Heart right ventricle (tissue), 16 donors: ENCODE results near the gene PSMB3. TPM values are rescaled to one million over a fixed set of nuclear protein-coding genes. Genes with fewer than 3 reads are reported as not detected.

ENCODE experiments used
- ATAC-seq, 8 donors: fragments of 200-7000 bp; cut with Tn5 transposase; one replicate each; pipeline ENCODE4 v1.9.1; 2020; ENCODE audit warnings: mild to moderate bottlenecking in 8 of 8, moderate library complexity in 8 of 8, moderate number of reproducible peaks in 1 of 8
- DNase-seq, 2 donors: peaks; one replicate each; pipeline ENCODE4 v3.0.0-alpha.2; 2020
- H3K27ac ChIP-seq, 10 donors: fragments of 200-600 bp; sonication (generic) in 2 of 10; one replicate each; pipeline versions ENCODE4 v1.5.0 to v1.8.0; 2020 to 2022; ENCODE audit warnings: mild to moderate bottlenecking in 3 of 10
- H3K27me3 ChIP-seq, 7 donors: fragments of 200-600 bp; one replicate each; pipeline ENCODE4 v1.8.0; 2021 to 2022; ENCODE audit warnings: mild to moderate bottlenecking in 2 of 7
- H3K36me3 ChIP-seq, 9 donors: fragments of 200-600 bp; sonication (generic) in 1 of 9; one replicate each; pipeline versions ENCODE4 v1.5.0 to v1.8.0; 2020 to 2022; ENCODE audit warnings: mild to moderate bottlenecking in 2 of 9
- H3K4me1 ChIP-seq, 9 donors: fragments of 200-600 bp; sonication (generic) in 1 of 9; one replicate each; pipeline versions ENCODE4 v1.5.0 to v1.8.0; 2020 to 2022; ENCODE audit warnings: mild to moderate bottlenecking in 4 of 9
- H3K4me3 ChIP-seq, 10 donors: fragments of 200-600 bp; sonication (generic) in 2 of 10; one replicate each; pipeline versions ENCODE4 v1.5.0 to v1.8.0; 2020 to 2022; ENCODE audit warnings: mild to moderate bottlenecking in 7 of 10, moderate library complexity in 2 of 10
- H3K9me3 ChIP-seq, 11 donors: fragments of 200-600 bp in 10 of 11; sonication (generic) in 2 of 11; one replicate each; pipeline versions ENCODE4 v1.5.0 to v1.8.0; 2013 to 2022; ENCODE audit warnings: mild to moderate bottlenecking in 2 of 11, control low read depth in 1 of 11, moderate library complexity in 1 of 11
- CTCF ChIP-seq, 9 donors: fragments of 200-600 bp; sonication (generic) in 2 of 9; IDR thresholded peaks; one replicate each; pipeline versions ENCODE4 v1.5.0 to v1.8.0; 2021 to 2022; ENCODE audit warnings: antibody characterized with exemption in 9 of 9, mild to moderate bottlenecking in 5 of 9, moderate library complexity in 1 of 9
- WGBS, 2 donors: extraction: QIAGEN DNeasy Blood & Tissue Kit; methylation state at CpG; one replicate each; pipeline ENCODE4 v1.1.7; 2013; ENCODE audit warnings: inconsistent platforms in 1 of 2; 5-methylcytosine and 5-hydroxymethylcytosine counted together
- intact Hi-C, 10 donors: fragments of 100-400 bp; cut with DNase I; formaldehyde crosslinking; loops; one replicate each; pipeline versions ENCODE4 v1.11.1 to v1.14.2; 2022
- polyA plus RNA-seq, 2 donors: library from polyadenylated mRNA; stranded (reverse); fragments of 200-250 nt; gene quantifications; one replicate each; pipeline ENCODE4 v1.2.3, GENCODE V29; 2013
- total RNA-seq, 10 donors: library from RNA; stranded (reverse); fragmentation: NEBNext Ultra II Directional in 3 of 10; extraction: Animal tissue kit (Norgen Biotek cat#: 25700) in 3 of 10; gene quantifications; one replicate each; pipeline versions ENCODE4 v1.2.1 to v1.2.4, GENCODE V29; 2021 to 2023
- donor health status: Arrhythmogenic right ventricular cardiomyopathy.
- donor health status: ischemic (EF 13 %, LVEDD 7.1; RV severe dilation, severe dysfunction).
- donor health status: healthy with polysubstance abuse.
- donor health status: DM: no; HTN: yes; CAD: no.
- donor health status: DM: no; HTN: no; CAD: no.
- donor health status: ischemic (EF 25% LVEDD 6.9; RV normal size, moderate dysfunction).
- donor health status: ischemic (EF 25% LVEDD 5.7; RV mildly dilated, moderate dysfunction).
- donor health status: healthy.
- donor health status: DM: yes; HTN: yes; CAD: no.
- donor health status: Ischemic cardiomyopathy.
- donor health status: ischemic (EF 35%, LVEDD 5.7; RV mildly dilated, moderate dysfunction).
- donor health status: nonischemic (EF 11% LVEDD 7.7; RV severe dilation, severe dysfunction).
- donor health status: DM: yes; HTN: yes; CAD: no.
- donor health status: PGD.
- donor health status: ischemic (EF 29% LVEDD 5.4; RV normal size, mild dysfunction).
- donor health status: nonischemic (EF 23%, LVEDD 6.1; RV moderate dilation, normal function).

PSMB3 gene
- total and polyA plus RNA-seq, 12 donors, result 148 to 379 (median 165) TPM

GRCh38 chr17:38747463-38748148, 4.9 kb upstream of the PSMB3 start:
- ATAC-seq (no peak), DNase-seq (peak; percentile 64 to 71)
- intact Hi-C loops, result loop anchor here in 2 of 10 donors (2.0 to 5.0 kb wide), 2 partner anchors 17 to 45 kb away; partner anchors contain the start of gene CISD3 (in 2 of the 2)
- peak in 5 of 9 donors; percentile 22 to 49 (median 38) for TF ChIP-seq CTCF (IDR thresholded peaks at IDR 0.05)
- H3K27me3 ChIP-seq, result peaks cover 0 to 52% (median 0%) of the 10 kb centered on the region in 7 donors
- H3K9me3 ChIP-seq, result no peaks in the 10 kb centered on the region
- peak overlapping the region; percentile 67 to 99 (median 90) for H3K4me3 ChIP-seq
- no peaks in the 10 kb centered on the region for H3K36me3 ChIP-seq
- WGBS, 2 donors, result 0 to 1% methylated on average over 60 to 64 of the region's 64 CpGs
- H3K27ac ChIP-seq, result peak overlapping the region; percentile 73 to 99 (median 94)
- H3K4me1 ChIP-seq, result peaks cover 4 to 82% (median 71%) of the 10 kb centered on the region in 9 donors

GRCh38 chr17:38748149-38748891, 4.2 kb upstream of the PSMB3 start, which contains the start of gene PCGF2:
PCGF2 (minus strand) TSS chr17:38748336; CDS start chr17:38740402, 7,934 bp downstream.
- no peaks in the 10 kb centered on the region for H3K9me3 ChIP-seq
- intact Hi-C loops, result loop anchor here in 1 of 10 donors (2.0 to 5.0 kb wide), 2 partner anchors 18 to 46 kb away; partner anchors contain the start of gene CISD3
- ATAC-seq (peak; percentile 17 to 52 (median 31)), DNase-seq (peak; percentile 89 to 96)
- H3K36me3 ChIP-seq, result no peaks in the 10 kb centered on the region
- no peak for TF ChIP-seq CTCF (IDR thresholded peaks at IDR 0.05)
- peaks cover 0 to 52% (median 0%) of the 10 kb centered on the region in 7 donors for H3K27me3 ChIP-seq
- peak within 1 kb of the TSS; percentile 67 to 99 (median 90) for H3K4me3 ChIP-seq
- H3K27ac ChIP-seq, result peak within 1 kb of the TSS; percentile 89 to 99 (median 96)
- WGBS, 2 donors, result 0 to 1% methylated on average over 33 to 47 of the region's 47 CpGs
- H3K4me1 ChIP-seq, result peaks cover 5 to 78% (median 67%) of the 10 kb centered on the region in 9 donors

- WGBS, 2 donors, result 1 to 2% methylated on average over 32 of the region's 32 CpGs
- intact Hi-C loops, result loop anchor here in 1 of 10 donors (2.0 to 5.0 kb wide), 2 partner anchors 18 to 47 kb away; partner anchors contain the start of gene CISD3
- Histone ChIP-seq H3K4me1 (peaks cover 7 to 78% (median 67%) of the 10 kb centered on the region in 9 donors), H3K9me3 (no peaks in the 10 kb centered on the region), H3K4me3 (peak overlapping the region; percentile 58 to 99 (median 84)), H3K27ac (peak overlapping the region; percentile 89 to 99 (median 96)), H3K27me3 (peaks cover 0 to 52% (median 0%) of the 10 kb centered on the region in 7 donors), H3K36me3 (peaks cover 0 to 4% (median 0%) of the 10 kb centered on the region in 9 donors)
- DNase-seq (no peak), ATAC-seq (peak in 1 of 8 donors; percentile 0)
- TF ChIP-seq CTCF (IDR thresholded peaks at IDR 0.05), result no peak
Measured at GRCh38 chr17:38748892-38749222, 3.7 kb upstream of the PSMB3 start.
